Kidney capillary endothelial cell (primary cell): ENCODE results near the gene SLC17A9.
A peak's percentile ranks its signal among the peaks of the same experiment; 100 is the strongest.

ENCODE experiments used
- DNase-seq: peaks from one replicate; pipeline ENCODE4 v3.0.0-alpha.2; 2018; ENCODE audit warnings: low spot score

SLC17A9 gene

DNA sequence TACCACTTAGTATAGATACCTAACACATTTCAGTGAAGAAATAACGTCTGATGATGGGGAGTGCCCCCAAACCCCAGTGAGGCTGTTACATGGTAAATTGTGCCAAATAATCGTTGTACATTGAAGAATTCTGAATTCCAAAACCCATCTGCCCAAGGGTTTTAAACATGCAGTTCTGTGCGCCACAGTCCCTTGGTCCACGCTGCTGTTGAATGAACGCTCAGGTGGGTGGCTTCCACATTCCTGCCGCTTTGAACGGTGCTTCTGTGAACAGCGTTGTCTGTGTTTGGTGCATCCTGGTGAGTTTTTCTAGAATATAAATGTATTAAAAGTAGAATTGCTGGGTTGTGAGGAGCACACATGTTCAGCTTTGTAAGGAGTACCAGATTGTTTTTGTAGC is 11.6 kb upstream of the SLC17A9 start:
- no peak for DNase-seq

- DNase-seq: no peak
Observed at GRCh38 chr20:62941792-62942191, 10.7 kb upstream of the SLC17A9 start.

DNA sequence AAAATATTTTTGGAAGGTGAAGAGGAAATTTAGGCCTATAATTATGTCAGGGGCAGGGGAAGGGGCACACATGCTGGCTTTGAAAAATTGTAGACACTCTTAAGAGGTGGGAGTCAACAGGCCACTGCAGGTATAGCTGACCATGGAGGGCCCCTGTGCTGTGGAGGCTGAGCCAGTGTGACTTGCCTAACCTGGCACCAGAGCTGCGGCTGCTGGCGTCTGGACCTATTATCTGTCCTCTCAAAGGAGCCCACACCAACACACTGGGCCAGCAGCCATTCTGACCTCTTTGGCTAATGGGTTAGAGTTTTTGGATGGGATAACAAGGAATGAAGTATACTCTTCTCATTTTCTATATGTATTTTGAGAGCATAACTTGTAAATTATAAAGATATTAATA is 10.1 kb upstream of the SLC17A9 start:
- no peak for DNase-seq

DNA sequence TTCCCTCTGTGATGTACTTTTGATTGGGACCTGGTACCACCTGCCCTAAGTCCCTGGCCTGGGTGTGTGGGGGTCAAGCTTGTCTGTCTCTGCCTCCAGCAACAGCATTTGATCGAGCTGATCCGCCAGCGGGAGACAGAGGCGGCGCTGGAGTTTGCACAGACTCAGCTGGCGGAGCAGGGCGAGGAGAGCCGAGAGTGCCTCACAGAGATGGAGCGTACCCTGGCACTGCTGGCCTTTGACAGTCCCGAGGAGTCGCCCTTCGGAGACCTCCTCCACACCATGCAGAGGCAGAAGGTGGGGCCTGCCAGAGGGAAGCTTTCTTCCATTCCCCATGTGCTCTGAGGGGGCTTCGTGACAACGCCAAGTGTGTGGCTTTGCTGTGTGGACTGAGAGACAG is 9.1 kb upstream of the SLC17A9 start:
- DNase-seq: no peak

DNA sequence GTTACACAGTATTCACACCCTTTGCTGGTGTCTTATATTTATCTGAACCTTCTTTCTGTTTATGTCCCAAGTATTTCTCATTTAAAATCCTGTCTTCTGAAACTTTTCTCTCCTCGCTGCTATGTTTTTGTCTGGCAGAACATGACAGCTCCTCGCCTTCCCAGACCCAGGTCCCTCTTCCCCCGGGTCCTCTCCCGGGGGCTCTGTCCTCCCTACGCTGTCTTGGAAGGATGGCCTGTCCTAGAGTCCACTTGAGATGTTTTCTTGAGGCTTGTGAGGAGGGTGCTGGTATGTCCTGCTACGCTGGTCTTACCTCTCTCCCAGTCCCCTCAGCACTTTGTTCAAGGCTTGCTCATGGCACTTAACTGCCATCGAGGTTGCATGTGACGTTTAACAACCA is 8.3 kb upstream of the SLC17A9 start:
- no peak for DNase-seq

- no peak for DNase-seq
Observed at GRCh38 chr20:62944746-62945145, 7.8 kb upstream of the SLC17A9 start.

- no peak for DNase-seq
Observed at GRCh38 chr20:62945771-62946339, 6.7 kb upstream of the SLC17A9 start.

GRCh38 chr20:62946918-62947317 is 5.6 kb upstream of the SLC17A9 start:
- no peak for DNase-seq

GRCh38 chr20:62947532-62948300 is 4.8 kb upstream of the SLC17A9 start:
- no peak for DNase-seq

DNA sequence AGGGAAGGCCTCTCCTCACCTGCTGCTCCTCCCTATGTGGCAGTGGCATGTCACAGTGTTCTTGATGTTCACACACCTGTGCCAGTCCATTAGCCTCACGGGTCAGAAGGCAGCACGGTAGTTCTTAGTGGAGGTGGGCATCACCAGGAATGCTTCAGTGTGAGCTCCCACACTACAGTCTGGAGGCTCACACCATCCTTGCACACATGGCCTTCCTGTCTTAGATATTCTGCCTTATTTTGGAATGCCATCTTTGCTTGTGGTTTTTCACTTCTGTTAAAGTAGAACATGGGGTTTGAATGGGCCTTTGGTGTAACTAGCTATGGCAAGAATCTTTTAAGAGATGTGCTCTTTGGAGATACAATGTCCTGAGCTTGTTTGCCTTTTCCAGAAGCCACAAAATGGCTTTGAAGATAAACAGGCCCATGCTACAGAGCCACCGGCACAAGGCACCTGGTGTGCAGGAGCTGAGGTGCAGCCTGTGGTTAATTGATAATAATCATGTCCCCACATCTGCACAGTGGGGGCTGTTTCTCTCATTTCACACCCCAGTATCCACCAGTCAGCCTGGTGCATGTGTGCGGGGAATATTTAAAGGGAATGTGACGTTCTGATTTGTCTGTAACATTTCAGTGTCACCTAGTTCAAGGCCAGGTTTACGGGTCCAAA is 3.2 kb upstream of the SLC17A9 start:
- DNase-seq: no peak

GRCh38 chr20:62949962-62950361 is 2.5 kb upstream of the SLC17A9 start:
- DNase-seq: no peak

DNA sequence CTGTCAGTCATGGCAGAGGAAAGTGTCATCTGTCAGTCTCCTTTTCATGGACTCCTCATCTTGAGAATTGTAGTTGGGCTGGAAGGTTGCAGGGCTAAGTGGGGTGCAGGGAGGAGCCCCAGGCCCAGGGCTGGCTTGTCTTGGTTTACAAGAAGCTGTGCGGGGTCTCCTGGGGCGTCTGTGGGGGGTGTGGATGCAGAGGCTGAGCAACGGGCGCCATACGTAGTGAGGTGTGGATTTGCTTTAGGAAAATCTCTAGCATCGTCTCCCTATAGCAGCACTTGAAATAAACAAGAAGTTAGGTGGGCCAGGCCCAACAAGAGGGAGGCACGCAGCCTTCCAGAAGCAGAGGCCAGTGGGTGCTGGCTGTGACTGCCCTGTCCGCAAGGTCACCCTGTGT is 1.8 kb upstream of the SLC17A9 start:
- DNase-seq: no peak

- no peak for DNase-seq
Observed at GRCh38 chr20:62951143-62951895, 1.2 kb upstream of the SLC17A9 start.

- no peak for DNase-seq
Observed at GRCh38 chr20:62951896-62952372, 575 bp upstream of the SLC17A9 start.

DNA sequence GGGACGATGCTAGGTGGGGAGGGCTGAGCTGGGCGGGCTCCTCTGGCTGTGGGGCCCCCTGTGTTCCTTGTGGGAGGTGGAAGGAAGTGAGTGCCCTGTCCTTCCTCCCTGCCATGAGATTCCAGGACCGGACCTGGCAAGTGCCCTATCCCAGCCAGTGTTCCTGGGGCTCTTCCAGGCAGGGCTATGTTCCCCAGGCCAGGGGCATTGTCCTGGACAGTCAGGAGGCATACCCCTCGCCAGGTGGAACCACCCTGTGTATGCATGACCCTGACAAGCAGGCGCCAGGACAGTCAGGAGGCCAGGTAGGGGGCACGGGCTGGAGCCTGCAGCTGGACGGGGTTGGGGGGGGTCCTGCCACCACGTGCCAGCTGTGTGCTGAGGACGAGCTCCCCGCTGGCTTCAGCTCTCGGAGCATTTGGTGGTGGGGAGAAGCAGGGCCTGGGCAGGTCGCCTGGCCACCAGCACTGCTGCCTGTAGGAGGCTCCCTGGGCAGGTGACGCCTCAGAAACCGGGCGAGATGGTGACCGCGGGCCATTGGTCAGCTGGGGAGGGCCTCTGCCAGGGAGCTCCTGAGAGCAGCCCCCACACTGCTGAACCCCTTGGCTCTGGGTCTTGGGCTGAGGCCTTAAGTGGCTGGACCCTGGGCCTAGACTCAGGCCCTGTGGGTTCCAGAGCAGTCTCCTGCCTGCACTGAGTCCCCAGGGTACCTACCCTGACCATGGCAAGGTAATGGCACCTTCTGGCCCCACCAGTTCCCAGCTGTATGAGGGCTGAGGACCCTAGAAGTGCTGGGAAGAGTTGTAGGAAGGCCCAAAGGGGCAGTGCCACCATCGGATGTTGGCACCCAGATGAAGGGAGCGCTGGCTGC is 694 bp downstream of the SLC17A9 start:
- DNase-seq: no peak

DNA sequence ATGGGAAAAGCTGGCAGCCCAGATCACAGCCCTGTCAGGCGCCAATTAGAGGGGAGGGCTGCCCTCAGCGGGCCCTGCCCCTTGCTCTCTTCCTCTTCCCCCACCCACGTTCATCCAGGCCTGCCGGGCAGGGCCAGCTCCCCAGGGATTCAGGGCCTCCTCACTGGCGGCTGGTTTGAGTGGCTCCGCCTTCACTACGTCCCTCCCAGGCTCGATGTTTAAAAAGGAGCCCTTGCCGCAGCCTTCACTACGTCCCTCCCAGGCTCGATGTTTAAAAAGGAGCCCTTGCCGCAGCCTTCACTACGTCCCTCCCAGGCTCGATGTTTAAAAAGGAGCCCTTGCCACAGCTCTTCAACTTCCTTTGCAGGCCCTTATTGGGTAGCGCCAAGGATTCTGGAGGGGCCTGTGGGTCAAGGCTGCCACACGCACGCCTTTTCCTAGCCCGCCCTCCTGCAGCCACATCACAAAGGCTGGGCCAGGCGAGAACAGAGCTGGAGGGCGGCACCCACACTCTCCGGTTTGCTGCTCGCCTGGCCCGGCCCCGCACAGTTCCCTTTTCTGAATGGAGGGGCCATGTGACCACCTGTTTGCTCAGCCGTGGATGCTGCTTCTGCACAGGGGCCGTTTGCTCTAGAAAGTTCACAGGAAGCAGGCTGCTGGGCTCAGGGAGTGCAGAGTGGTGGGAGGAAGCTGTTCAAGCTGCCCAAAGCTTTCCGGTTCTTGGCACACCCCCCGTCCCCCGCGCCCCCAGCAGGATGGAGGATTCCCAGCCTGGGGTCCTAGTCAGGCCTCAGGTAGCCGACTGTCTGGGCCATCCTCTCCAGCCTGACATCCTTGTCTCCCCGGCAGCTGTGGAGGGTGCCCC is 1.6 kb downstream of the SLC17A9 start:
- DNase-seq: peak; percentile 37

DNA sequence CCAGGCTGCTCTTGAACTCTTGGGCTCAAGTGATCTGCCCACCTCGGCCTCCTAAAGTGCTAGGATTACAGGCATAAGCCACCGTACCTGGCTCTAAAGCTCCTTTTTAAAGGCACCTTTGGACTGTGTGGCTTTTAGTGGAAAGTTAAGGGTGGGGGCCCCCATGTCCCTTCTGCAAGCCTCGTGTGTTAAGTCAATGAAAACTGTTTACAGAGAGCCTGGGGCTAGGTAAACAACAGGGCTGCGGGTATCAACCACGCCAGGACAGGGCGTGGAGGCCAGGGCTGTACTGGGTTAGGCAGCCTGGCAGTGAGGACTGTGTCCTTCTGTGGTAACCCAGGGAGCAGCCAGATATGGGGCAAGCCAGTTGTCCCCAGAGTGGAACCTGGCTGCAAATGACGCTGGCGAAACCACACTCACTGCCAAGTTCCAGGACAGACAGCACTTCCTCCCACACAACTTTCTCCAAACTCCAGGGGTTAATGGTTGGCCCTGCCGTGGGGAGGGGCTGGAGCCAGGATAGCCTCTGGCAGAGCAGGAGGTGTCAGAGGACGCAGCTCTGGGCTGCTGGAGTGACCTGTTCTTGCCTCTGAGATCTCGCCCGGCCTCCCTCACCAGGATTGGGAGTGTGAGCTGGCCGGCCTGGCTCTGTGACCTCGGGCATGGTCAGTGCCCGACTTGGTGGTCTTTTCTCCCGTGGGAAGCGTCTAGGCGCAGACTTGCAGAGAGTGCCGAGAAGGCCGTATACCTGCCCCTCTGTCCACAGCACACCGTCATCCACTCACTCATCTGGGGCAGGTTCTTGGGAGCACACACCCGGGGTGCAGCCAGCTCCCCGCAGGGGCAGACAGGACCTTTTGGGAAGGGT is 3.2 kb downstream of the SLC17A9 start:
- DNase-seq: no peak

DNA sequence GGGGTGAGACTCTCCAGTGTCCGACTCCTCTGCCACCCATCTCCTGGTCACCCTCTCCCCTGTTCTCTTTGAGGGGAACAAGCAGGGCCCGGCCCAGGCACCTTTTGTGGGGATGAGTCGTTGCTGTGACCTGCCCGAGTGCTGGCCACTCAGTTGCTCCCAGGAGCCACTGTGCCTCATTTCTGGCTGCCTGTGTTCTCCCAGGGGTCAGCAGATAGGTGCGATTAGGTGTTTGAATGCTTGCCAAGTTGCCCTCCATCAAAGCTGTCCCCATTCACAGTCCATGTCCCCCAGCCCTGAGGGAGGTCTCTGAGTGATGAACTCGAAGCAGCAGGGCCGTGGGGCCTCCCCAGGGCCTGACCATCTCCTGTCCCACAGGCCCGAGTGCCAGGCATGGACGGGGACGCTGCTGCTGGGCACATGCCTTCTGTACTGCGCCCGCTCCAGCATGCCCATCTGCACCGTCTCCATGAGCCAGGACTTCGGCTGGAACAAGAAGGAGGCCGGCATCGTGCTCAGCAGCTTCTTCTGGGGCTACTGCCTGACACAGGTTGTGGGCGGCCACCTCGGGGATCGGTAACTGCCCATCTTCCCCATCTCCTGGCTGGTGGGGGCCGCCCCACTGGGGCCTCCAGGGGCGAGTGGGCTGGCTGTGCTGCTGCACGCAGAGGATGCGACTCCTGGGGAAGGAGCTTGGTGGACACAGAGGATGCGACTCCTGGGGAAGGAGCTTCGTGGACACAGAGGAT is 4.1 kb downstream of the SLC17A9 start:
- DNase-seq: no peak
